Naive B cell (primary cell): ENCODE measurements around the gene ZNF121. TPM values are rescaled to one million over a fixed set of nuclear protein-coding genes. Genes with fewer than 3 reads are reported as not detected.
"Not testable (repeated sequence)": the region's sequence is repeated elsewhere in the genome, so short reads cannot be mapped to it uniquely, and the experiment has no call there.

Experiments
- ATAC-seq, 2 donors: fragments of 150-1000 bp; cut with Tn5 transposase; 2 replicates each; pipeline ENCODE4 v1.10.0; 2021; ENCODE audit warnings: low read depth in 2 of 2, mild to moderate bottlenecking in 2 of 2, moderate library complexity in 2 of 2
- DNase-seq: peaks from one replicate; pipeline ENCODE4 v3.0.0; 2022
- H3K27ac Mint-ChIP-seq, 6 donors: one replicate each; pipeline ENCODE4 v1.8.0; 2020 to 2022; ENCODE audit warnings: mild to moderate bottlenecking in 6 of 6, mixed read lengths in 6 of 6, moderate library complexity in 5 of 6, inconsistent platforms in 2 of 6
- H3K27me3 Mint-ChIP-seq, 3 donors: one replicate each; pipeline ENCODE4 v1.8.0; 2021 to 2022; ENCODE audit warnings: mixed read lengths in 3 of 3, mild to moderate bottlenecking in 1 of 3
- H3K36me3 Mint-ChIP-seq, 2 donors: one replicate each; pipeline ENCODE4 v1.8.0; 2020 to 2022; ENCODE audit warnings: mixed read lengths in 2 of 2, inconsistent platforms in 1 of 2, mild to moderate bottlenecking in 1 of 2
- H3K4me1 Mint-ChIP-seq, 3 donors: one replicate each; pipeline ENCODE4 v1.8.0; 2020 to 2022; ENCODE audit warnings: mixed read lengths in 3 of 3, inconsistent platforms in 1 of 3, mild to moderate bottlenecking in 1 of 3, moderate library complexity in 1 of 3
- H3K4me3 Mint-ChIP-seq, 8 donors: one replicate each; pipeline ENCODE4 v1.8.0; 2020 to 2022; ENCODE audit warnings: mild to moderate bottlenecking in 8 of 8, mixed read lengths in 8 of 8, moderate library complexity in 8 of 8, inconsistent platforms in 2 of 8
- H3K9me3 Mint-ChIP-seq, 7 donors: one replicate each; pipeline ENCODE4 v1.8.0; 2020 to 2022; ENCODE audit warnings: mixed read lengths in 7 of 7, mild to moderate bottlenecking in 5 of 7, inconsistent platforms in 2 of 7, moderate library complexity in 1 of 7
- polyA plus RNA-seq, 6 donors: library from polyadenylated mRNA; unstranded; fragments of 300-500 nt; fragmentation: Illumina TruSeq; gene quantifications; one replicate each; pipeline ENCODE4 v1.2.3, GENCODE V29; 2021; ENCODE audit warnings: low read depth in 6 of 6

ZNF121 gene
- polyA plus RNA-seq, 6 donors from 2014 or later = 3.1 to 6.8 (median 5.3) TPM

DNA sequence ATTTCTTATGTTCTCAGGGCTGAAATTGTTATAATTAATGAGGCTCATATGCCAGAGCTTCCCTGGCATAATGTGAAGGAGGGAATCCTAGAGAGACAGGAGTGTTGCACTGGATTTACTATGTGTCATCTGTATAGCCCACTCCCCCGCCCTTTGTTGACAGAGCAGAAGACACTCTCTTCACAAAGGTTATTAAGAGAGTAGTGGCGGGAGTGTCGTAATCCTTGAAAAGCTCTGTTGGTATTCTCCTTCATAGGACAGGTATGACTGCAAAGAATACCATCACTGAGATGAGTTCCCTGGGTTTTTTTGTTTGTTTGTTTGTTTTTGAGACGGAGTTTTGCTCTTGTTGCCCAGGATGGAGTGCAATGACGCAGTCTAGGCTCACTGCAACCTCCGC is 14.0 kb downstream of the ZNF121 start:
- no peaks in the 10 kb centered on the region for H3K27me3 Mint-ChIP-seq
- no peak for DNase-seq
- H3K9me3 Mint-ChIP-seq = peaks cover 19 to 92% (median 73%) of the 10 kb centered on the region in 7 donors
- no peak for ATAC-seq
- peaks cover 57 to 58% of the 10 kb centered on the region in 2 donors for H3K36me3 Mint-ChIP-seq
- H3K4me3 Mint-ChIP-seq = peak overlapping the region in 1 of 8 donors; percentile 53
- H3K27ac Mint-ChIP-seq = no peak overlapping the region
- peaks cover 18 to 28% (median 21%) of the 10 kb centered on the region in 3 donors for H3K4me1 Mint-ChIP-seq

DNA sequence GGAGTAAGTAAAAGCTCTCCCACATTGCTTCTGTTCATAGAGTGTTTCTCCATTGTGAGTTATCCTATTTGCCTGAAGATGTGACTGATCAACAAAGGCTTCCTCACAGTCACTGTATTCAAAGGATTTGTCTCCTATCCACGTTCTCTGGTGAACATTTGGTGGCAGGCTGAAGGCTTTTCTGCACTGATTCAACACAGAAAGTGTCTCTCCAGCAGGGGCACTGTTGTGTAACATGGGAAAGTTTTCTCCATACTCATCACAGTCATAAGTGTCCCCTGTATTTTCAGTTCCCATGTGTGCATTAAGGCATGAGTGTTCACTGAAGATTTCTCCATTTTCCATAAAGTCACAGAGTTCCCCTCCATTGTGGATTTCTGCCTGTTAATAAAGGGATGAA is 17.6 kb downstream of the ZNF121 start:
- no peak for ATAC-seq
- H3K4me3 Mint-ChIP-seq = no peak overlapping the region

DNA sequence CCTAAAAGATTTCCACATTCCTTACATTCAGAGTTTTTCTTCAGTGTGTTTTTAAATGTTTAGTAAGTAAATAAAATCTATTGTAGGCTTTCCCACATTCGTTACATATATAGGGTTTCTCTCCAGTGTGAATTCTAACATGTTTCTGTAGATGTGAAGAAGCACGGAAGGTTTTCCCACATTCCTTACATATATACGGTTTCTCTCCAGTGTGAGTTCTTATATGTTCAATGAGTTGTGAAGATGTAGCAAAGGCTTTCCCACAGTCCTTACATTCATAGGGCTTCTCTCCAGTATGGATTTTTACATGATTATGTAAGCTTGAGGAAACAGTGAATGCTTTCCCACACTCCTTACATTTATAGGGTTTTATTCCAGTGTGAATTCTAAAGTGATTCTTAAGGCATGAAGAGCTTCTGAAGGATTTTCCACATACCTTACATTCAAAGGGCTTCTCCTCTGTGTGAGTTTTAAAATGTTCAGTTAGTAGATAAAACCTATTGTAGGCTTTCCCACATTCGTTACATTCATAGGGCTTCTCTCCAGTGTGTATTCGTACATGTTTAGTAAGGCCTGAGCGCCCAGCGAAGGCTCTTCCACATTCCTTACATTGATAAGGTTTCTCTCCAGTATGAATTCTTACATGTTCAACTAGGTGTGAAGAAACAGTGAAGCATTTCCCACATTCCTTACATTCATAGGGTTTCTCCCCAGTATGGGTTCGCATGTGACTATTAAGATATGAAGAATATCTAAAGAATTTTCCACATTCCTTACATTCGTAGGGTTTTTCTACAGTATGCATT is 18.2 kb downstream of the ZNF121 start:
- Mint-ChIP-seq H3K9me3 (peaks cover 11 to 90% (median 68%) of the 10 kb centered on the region in 7 donors), H3K4me1 (peaks cover 0 to 5% (median 3%) of the 10 kb centered on the region in 3 donors), H3K27me3 (no peaks in the 10 kb centered on the region), H3K4me3 (peak overlapping the region in 1 of 8 donors; percentile 1), H3K27ac (no peak overlapping the region), H3K36me3 (peaks cover 52 to 73% of the 10 kb centered on the region in 2 donors)
- no peak for ATAC-seq
- no peak for DNase-seq

More for the DNA sequence above, 17.6 kb downstream of the ZNF121 start:
- H3K9me3 Mint-ChIP-seq = peaks cover 11 to 90% (median 69%) of the 10 kb centered on the region in 7 donors
- no peaks in the 10 kb centered on the region for H3K27me3 Mint-ChIP-seq
- peaks cover 51 to 67% of the 10 kb centered on the region in 2 donors for H3K36me3 Mint-ChIP-seq
- H3K4me1 Mint-ChIP-seq = peaks cover 0 to 6% (median 5%) of the 10 kb centered on the region in 3 donors
- DNase-seq = no peak
- H3K27ac Mint-ChIP-seq = no peak overlapping the region

DNA sequence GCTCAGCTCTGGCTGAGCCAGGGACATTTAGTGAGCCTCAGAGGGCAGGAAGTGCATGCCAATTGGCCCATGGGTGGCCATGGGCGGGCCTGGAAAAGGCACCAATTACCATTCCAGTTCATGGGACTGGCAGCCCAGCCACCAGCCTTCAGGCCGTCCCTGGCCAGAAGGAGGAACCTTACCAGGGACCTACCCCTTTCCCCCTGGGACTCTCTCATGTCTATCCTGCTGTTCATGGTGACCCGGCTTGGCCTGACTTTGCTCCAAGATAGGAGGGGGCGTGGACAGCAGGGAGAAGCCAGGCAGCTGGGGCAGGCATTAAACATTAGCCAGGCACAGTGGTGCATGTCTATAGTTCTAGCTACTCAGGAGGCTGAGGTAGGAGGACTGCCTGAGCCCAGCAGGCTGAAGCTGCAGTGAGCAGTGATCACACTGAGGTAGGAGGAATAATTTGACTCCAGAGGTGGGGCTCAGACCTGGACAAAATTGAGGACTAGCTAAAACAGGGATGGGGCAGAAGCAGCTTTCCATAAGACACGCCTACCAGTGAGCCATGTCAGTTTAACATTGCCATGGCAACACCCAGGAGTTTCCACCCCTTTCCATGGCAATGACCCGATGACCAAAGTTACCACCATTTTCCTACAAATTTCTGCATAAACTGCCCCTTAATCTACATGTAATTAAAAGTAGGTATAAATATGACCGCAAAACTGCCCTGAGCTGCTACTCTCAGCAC is 31.6 kb downstream of the ZNF121 start:
- H3K36me3 Mint-ChIP-seq = peaks cover 17% of the 10 kb centered on the region in 2 donors
- H3K9me3 Mint-ChIP-seq = peaks cover 6 to 30% (median 18%) of the 10 kb centered on the region in 7 donors
- no peak for ATAC-seq
- no peak for DNase-seq
- no peaks in the 10 kb centered on the region for H3K4me1 Mint-ChIP-seq
- no peaks in the 10 kb centered on the region for H3K27me3 Mint-ChIP-seq
- no peak overlapping the region for H3K4me3 Mint-ChIP-seq
- peak overlapping the region in 1 of 6 donors; percentile 44 for H3K27ac Mint-ChIP-seq

DNA sequence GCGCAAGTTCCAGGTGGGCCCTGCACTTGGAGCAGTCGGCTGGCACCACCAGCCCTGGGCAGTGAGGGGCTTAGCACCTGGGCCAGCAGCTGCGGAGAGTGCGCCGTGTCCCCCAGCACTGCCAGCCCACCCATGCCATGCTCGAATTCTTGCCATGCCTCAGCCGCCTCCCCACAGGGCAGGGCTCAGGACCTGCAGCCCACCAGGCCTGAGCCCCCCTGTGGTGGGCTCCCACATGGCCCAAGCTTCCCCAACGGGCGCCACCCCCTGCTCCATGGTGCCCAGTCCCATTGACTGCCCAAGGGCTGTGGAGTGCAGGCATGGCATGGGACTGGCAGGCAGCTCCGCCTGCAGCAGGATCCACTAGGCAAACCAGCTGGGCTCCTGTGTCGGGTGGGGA is 36.4 kb downstream of the ZNF121 start:
- Mint-ChIP-seq H3K4me3 (no peak overlapping the region), H3K4me1 (no peaks in the 10 kb centered on the region), H3K27ac (no peak overlapping the region), H3K9me3 (peaks cover 6 to 20% (median 16%) of the 10 kb centered on the region in 7 donors), H3K36me3 (peaks cover 12 to 17% of the 10 kb centered on the region in 2 donors), H3K27me3 (peaks cover 0 to 6% (median 0%) of the 10 kb centered on the region in 3 donors)
- DNase-seq = no peak
- no peak for ATAC-seq

DNA sequence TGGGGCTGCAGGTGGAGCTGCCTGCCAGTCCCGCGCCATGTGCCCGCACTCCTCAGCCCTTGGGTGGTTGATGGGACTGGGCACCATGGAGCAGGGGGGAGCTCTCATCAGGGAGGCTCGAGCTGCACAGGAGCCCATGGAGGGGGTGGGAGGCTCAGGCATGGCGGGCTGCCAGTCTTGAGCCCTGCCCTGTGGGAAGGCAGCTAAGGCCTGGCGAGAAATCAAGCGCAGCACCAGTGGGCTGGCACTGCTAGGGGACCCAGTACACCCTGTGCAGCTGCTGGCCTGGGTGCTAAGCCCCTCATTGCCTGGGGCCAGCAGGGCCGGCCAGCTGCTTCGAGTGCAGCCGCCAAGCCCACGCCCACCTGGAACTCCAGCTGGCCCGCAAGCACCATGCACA is 43.0 kb downstream of the ZNF121 start:
- not testable (repeated sequence) for H3K27ac Mint-ChIP-seq, DNase-seq, H3K27me3 Mint-ChIP-seq, ATAC-seq, H3K4me3 Mint-ChIP-seq
- H3K36me3 Mint-ChIP-seq = peaks cover 8 to 22% of the 10 kb centered on the region in 2 donors
- peaks cover 20 to 38% (median 22%) of the 10 kb centered on the region in 3 donors for H3K4me1 Mint-ChIP-seq
- peaks cover 4 to 13% (median 5%) of the 10 kb centered on the region in 7 donors for H3K9me3 Mint-ChIP-seq

DNA sequence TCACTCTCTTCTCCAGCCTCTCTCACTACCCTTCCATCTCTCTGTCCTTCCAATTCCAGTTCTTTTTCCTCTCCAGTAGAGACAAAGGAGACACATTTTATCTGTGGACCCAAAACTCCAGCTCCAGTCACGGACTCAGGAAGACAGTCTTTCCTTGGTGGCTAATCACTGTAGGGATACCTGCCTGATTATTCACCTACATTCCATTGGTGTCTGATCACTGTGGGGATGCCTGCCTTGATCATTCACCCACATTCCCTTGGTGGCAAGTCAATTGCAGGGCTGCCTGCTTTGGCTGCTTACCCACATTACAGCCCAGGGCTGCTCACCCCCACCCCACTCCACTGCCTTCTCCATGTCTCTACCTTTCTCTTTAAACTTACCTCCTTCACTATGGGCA is 44.4 kb downstream of the ZNF121 start:
- Mint-ChIP-seq H3K27ac (peak overlapping the region in 5 of 6 donors; percentile 43 to 98 (median 94)), H3K9me3 (peaks cover 4 to 13% (median 8%) of the 10 kb centered on the region in 7 donors), H3K36me3 (peaks cover 19 to 34% of the 10 kb centered on the region in 2 donors), H3K4me3 (peak overlapping the region in 7 of 8 donors; percentile 59 to 100 (median 81)), H3K4me1 (peaks cover 20 to 43% (median 22%) of the 10 kb centered on the region in 3 donors)
- ATAC-seq, H3K27me3 Mint-ChIP-seq, DNase-seq: not testable (repeated sequence)

DNA sequence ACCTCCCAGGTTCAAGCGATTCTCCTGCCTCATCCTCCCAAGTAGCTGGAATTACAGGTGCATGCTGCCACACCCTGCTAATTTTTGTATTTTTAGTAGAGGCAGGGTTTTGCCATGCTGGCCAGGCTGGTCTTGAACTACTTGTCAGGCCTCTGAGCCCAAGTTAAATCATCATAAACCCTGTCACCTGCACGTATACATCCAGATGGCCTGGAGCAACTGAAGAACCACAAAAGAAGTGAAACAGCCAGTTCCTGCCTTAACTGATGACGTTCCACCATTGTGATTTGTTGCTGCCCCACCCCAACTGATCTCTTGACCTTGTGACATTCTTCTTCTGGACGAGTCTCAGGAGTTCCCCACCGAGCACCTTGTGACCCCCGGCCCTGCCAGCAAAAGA is 45.1 kb downstream of the ZNF121 start:
- H3K4me3 Mint-ChIP-seq = peak overlapping the region in 7 of 8 donors; percentile 59 to 100 (median 99)
- not testable (repeated sequence) for DNase-seq, ATAC-seq, H3K27me3 Mint-ChIP-seq
- H3K4me1 Mint-ChIP-seq = peaks cover 20 to 43% (median 22%) of the 10 kb centered on the region in 3 donors
- peak overlapping the region in 4 of 6 donors; percentile 7 to 99 (median 98) for H3K27ac Mint-ChIP-seq
- H3K36me3 Mint-ChIP-seq = peaks cover 23 to 37% of the 10 kb centered on the region in 2 donors
- H3K9me3 Mint-ChIP-seq = peaks cover 4 to 13% (median 10%) of the 10 kb centered on the region in 7 donors

DNA sequence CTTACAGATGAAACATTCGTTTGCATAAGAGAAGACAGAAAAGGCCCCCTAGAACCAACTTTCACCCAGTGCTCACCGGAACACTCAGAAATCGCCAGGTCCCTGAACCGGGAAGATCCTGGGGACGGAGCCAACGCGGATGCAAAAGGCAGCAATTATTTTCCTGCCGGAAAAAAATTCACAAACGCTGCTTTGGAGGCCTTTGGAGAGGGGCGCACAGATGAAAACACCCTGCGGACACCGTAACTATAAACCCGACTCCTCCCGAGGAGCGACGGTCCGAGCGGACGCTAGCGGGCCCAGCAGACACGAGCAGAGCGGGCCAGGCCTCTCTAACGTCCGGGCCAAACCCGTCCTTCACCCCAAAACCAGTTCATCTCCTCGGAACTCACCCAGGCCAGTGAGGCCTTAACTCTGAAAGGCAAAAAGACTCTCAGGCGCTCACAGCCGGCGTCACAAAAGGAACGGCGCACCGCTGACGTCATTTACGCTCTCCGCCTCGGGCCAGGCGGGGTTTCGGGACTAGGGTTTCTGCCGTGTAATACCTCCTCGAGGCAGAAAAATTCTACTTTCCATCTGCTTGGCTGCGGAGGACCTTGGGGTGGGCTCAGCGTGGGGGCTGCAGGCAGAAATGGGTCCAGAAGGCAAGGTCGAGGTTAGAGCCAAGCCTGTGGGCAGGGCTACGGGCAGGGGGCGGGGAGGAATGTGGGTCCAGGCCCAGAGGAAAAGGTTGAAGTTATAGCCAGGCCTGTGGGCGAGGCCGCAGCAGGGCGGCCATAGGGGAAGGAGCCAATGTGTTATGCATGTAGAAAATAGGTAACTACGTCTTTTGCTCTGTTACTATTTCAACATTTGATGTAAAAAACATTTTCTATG is 45.9 kb downstream of the ZNF121 start, which contains the start of gene ZNF426:
Gene ZNF426 (minus strand): TSS at position 463 of the 876 bp plus-strand sequence. CDS start 2,413 bp downstream, outside the sequence.
- H3K36me3 Mint-ChIP-seq = peaks cover 30 to 45% of the 10 kb centered on the region in 2 donors
- H3K9me3 Mint-ChIP-seq = peaks cover 5 to 20% (median 13%) of the 10 kb centered on the region in 7 donors

DNA sequence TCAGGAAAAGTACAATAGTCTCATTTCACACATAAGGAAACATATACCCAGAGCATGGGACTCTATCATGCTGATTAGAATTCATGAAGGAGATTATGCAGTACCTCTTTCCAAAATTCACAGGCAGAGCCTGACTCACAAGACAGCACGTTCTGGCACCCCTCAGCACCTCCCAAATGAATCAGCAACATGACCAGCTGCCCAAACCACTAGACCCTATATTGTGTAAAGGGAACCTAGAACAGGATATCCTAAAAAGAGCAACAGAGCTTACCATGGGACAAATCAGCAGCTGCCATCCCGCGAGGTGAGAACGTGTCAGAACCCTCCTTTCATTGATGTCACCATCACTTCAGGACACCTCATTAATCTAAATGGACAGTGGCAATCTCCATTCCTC is 48.4 kb downstream of the ZNF121 start:
- peaks cover 20 to 43% (median 22%) of the 10 kb centered on the region in 3 donors for H3K4me1 Mint-ChIP-seq
- peaks cover 10 to 40% (median 30%) of the 10 kb centered on the region in 7 donors for H3K9me3 Mint-ChIP-seq
- peak overlapping the region in 1 of 6 donors; percentile 24 for H3K27ac Mint-ChIP-seq
- DNase-seq (no peak), ATAC-seq (no peak)
- H3K27me3 Mint-ChIP-seq = no peaks in the 10 kb centered on the region
- peak overlapping the region in 5 of 8 donors; percentile 26 to 75 (median 67) for H3K4me3 Mint-ChIP-seq
- peaks cover 53 to 70% of the 10 kb centered on the region in 2 donors for H3K36me3 Mint-ChIP-seq

More for the DNA sequence above, 45.9 kb downstream of the ZNF121 start, which contains the start of gene ZNF426:
- no peaks in the 10 kb centered on the region for H3K27me3 Mint-ChIP-seq
- peak within 1 kb of the TSS; percentile 97 to 99 (median 98) for H3K27ac Mint-ChIP-seq
- H3K4me1 Mint-ChIP-seq = peaks cover 20 to 43% (median 22%) of the 10 kb centered on the region in 3 donors
- peak; percentile 97 for ATAC-seq
- peak within 1 kb of the TSS; percentile 90 to 100 (median 98) for H3K4me3 Mint-ChIP-seq
- DNase-seq = peak; percentile 80

DNA sequence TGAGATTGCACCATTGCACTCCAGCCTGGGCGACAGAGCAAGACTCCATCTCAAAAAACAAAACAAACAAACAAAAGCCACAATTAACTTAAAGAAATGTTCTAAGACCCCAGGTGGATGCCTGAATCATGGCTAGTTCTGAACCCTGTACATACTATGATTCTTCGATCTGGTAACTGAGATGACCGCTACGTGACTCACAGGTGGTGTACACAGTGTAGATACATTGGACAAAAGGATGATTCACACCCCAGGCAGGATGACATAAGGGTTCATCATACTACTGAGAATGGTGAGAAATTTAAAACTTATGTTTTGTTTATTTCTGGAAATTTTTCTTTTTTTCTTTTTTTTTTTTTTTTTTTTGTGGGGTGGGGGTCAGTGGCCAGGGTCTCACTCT is 52.4 kb downstream of the ZNF121 start:
- ATAC-seq = no peak
- no peaks in the 10 kb centered on the region for H3K27me3 Mint-ChIP-seq
- no peak for DNase-seq
- H3K4me3 Mint-ChIP-seq = no peak overlapping the region
- peaks cover 74 to 75% of the 10 kb centered on the region in 2 donors for H3K36me3 Mint-ChIP-seq
- no peak overlapping the region for H3K27ac Mint-ChIP-seq
- H3K9me3 Mint-ChIP-seq = peaks cover 4 to 75% (median 56%) of the 10 kb centered on the region in 7 donors
- peaks cover 0 to 11% (median 0%) of the 10 kb centered on the region in 3 donors for H3K4me1 Mint-ChIP-seq

DNA sequence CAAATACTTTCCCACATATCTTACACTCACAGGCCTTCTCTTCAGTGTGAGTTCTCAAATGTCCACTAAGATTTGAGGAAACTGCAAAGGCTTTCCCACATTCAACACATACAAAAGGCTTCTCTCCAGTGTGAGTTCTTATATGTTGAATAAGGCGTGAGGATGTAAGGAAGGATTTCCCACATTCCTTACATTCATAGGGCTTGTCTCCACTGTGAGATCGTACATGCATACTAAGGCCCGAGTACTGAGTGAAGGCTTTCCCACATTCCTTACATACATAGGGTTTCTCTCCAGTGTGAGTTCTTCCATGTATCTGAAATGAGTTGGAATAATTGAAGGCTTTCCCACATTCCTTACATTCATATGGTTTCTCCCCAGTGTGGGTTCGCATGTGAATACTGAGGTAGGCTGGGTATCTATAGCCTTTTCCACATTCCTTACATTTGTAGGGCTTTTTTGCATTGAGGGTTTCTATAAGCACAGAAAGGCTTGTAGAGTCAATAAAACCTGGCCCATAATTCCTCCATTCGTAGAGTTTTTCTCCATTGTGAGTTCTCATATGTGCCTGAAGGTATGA is 55.5 kb downstream of the ZNF121 start:
- Mint-ChIP-seq H3K9me3 (peaks cover 10 to 92% (median 81%) of the 10 kb centered on the region in 7 donors), H3K36me3 (peaks cover 68 to 70% of the 10 kb centered on the region in 2 donors), H3K27me3 (no peaks in the 10 kb centered on the region), H3K4me1 (no peaks in the 10 kb centered on the region), H3K27ac (no peak overlapping the region), H3K4me3 (no peak overlapping the region)
- ATAC-seq (no peak), DNase-seq (no peak)
